HepG2 (cell line): Measurements from ENCODE around the gene EXTL1. TPM values are rescaled to one million over a fixed set of nuclear protein-coding genes. Genes with fewer than 3 reads are reported as not detected.

Source experiments
- AKAP8 ChIP-seq: sonication (generic); formaldehyde crosslinking; IDR thresholded peaks from 2 replicates; pipeline ENCODE4 v1.5.1; 2020; ENCODE audit warnings: mild to moderate bottlenecking, missing genetic modification reagents
- CC2D1A ChIP-seq: sonication (generic); formaldehyde crosslinking; IDR thresholded peaks from 2 replicates; pipeline ENCODE4 v1.8.1; 2023; ENCODE audit warnings: mild to moderate bottlenecking, missing genetic modification reagents
- ESRRA ChIP-seq: sonication (generic); formaldehyde crosslinking; IDR thresholded peaks from 2 replicates; pipeline ENCODE4 v1.5.1; 2020; ENCODE audit warnings: mild to moderate bottlenecking, low read depth, missing genetic modification reagents
- JUN ChIP-seq: sonication (generic); formaldehyde crosslinking; IDR thresholded peaks from 2 replicates; pipeline ENCODE4 v1.4.0; 2020; ENCODE audit warnings: mild to moderate bottlenecking, missing genetic modification reagents
- MTA1 ChIP-seq: sonication (generic); formaldehyde crosslinking; IDR thresholded peaks from 2 replicates; pipeline ENCODE4 v1.4.0; 2020; ENCODE audit warnings: missing genetic modification reagents, mild to moderate bottlenecking, borderline replicate concordance
- MTA3 ChIP-seq: sonication (generic); formaldehyde crosslinking; IDR thresholded peaks from 2 replicates; pipeline ENCODE4 v1.4.0; 2020; ENCODE audit warnings: missing genetic modification reagents
- NFKBIZ ChIP-seq: IDR thresholded peaks from 2 replicates; pipeline ENCODE4 v1.6.1; 2018; ENCODE audit warnings: missing genetic modification reagents, missing compliant biosample characterization
- NFYC ChIP-seq: IDR thresholded peaks from 2 replicates; pipeline ENCODE4 v1.6.1; 2016; ENCODE audit warnings: missing genetic modification reagents, missing compliant biosample characterization
- PHB2 ChIP-seq: fragments of 450-650 bp; IDR thresholded peaks from 2 replicates; pipeline ENCODE4 v1.6.1; 2018; ENCODE audit not compliant: partially characterized antibody
- SNRNP70 ChIP-seq: fragments of 200-400 bp; formaldehyde crosslinking; IDR thresholded peaks from 2 replicates; pipeline ENCODE4 v1.6.1; 2017; ENCODE audit warnings: mild to moderate bottlenecking, low read depth, low read length, moderate library complexity
- TGIF2 ChIP-seq: IDR thresholded peaks from 2 replicates; pipeline ENCODE4 v1.6.1; 2016; ENCODE audit warnings: control low read depth, missing compliant biosample characterization
- ZBTB7A ChIP-seq: sonication (generic); formaldehyde crosslinking; IDR thresholded peaks from 2 replicates; pipeline ENCODE4 v1.8.0; 2022; ENCODE audit warnings: mild to moderate bottlenecking, missing genetic modification reagents
- ZNF788 ChIP-seq: sonication (generic); formaldehyde crosslinking; IDR thresholded peaks from 2 replicates; pipeline ENCODE4 v1.5.0; 2020; ENCODE audit warnings: mild to moderate bottlenecking, missing genetic modification reagents, borderline replicate concordance
- ZNF816 ChIP-seq: sonication (generic); formaldehyde crosslinking; IDR thresholded peaks from 2 replicates; pipeline ENCODE4 v1.8.0; 2022; ENCODE audit warnings: missing genetic modification reagents, mild to moderate bottlenecking, borderline replicate concordance
- ZSCAN31 ChIP-seq: sonication (generic); formaldehyde crosslinking; IDR thresholded peaks from 2 replicates; pipeline ENCODE4 v1.5.0; 2020; ENCODE audit warnings: low read depth, mild to moderate bottlenecking, missing genetic modification reagents
- polyA plus RNA-seq, 8 experiments: library from polyadenylated mRNA; depleted of rRNA in 3 of 8; stranded (reverse) in 7 of 8; unstranded in 1 of 8; fragments of >200 nt; fragmentation: Illumina TruSeq in 4 of 8; extraction: Trizol in 4 of 8; gene quantifications; 2 replicates each; pipeline versions ENCODE4 v1.2.1 to v1.2.3, GENCODE V29; 2011 to 2016; ENCODE audit warnings: low read depth in 4 of 8, missing spikeins in 1 of 8, mixed read lengths in 1 of 8; ENCODE audit not compliant: insufficient read depth in 1 of 8
- total RNA-seq, 5 experiments: library from RNA; depleted of rRNA; stranded (reverse); fragments of >200 nt; fragmentation: Illumina TruSeq; extraction: Trizol; gene quantifications; 2 replicates each; pipeline ENCODE4 v1.2.3, GENCODE V29; 2016; ENCODE audit warnings: low read depth in 1 of 5
- TF ChIP-seq, protein P1 (sequence below): fragments of 450-650 bp; IDR thresholded peaks from 2 replicates; pipeline ENCODE4 v1.6.1; 2017; ENCODE audit warnings: mild to moderate bottlenecking
- TF ChIP-seq, protein P2 (sequence below): sonication (generic); formaldehyde crosslinking; IDR thresholded peaks from 2 replicates; pipeline ENCODE4 v1.4.0; 2020; ENCODE audit warnings: mild to moderate bottlenecking, missing genetic modification reagents
- TF ChIP-seq, protein P3 (sequence below): sonication (generic); formaldehyde crosslinking; IDR thresholded peaks from 2 replicates; pipeline ENCODE4 v1.9.0; 2022; ENCODE audit warnings: low read depth, missing genetic modification reagents
- TF ChIP-seq, protein P4 (sequence below): sonication (generic); formaldehyde crosslinking; IDR thresholded peaks from 2 replicates; pipeline ENCODE4 v1.5.1; 2020; ENCODE audit warnings: missing genetic modification reagents, mild to moderate bottlenecking, borderline replicate concordance
- TF ChIP-seq, protein P5 (sequence below): sonication (generic); formaldehyde crosslinking; IDR thresholded peaks from 2 replicates; pipeline ENCODE4 v1.5.0; 2020; ENCODE audit warnings: missing genetic modification reagents
- TF ChIP-seq, protein P6 (sequence below): sonication (generic); formaldehyde crosslinking; conservative IDR thresholded peaks from 2 replicates; pipeline ENCODE4 v1.4.0; 2020; ENCODE audit warnings: missing genetic modification reagents

Gene EXTL1
- total and polyA plus RNA-seq, 2 of the 13 experiments (the other 11 are each of a cell fraction or from before 2014, with no cell fraction given), result 0.35 to 1.0 TPM

DNA sequence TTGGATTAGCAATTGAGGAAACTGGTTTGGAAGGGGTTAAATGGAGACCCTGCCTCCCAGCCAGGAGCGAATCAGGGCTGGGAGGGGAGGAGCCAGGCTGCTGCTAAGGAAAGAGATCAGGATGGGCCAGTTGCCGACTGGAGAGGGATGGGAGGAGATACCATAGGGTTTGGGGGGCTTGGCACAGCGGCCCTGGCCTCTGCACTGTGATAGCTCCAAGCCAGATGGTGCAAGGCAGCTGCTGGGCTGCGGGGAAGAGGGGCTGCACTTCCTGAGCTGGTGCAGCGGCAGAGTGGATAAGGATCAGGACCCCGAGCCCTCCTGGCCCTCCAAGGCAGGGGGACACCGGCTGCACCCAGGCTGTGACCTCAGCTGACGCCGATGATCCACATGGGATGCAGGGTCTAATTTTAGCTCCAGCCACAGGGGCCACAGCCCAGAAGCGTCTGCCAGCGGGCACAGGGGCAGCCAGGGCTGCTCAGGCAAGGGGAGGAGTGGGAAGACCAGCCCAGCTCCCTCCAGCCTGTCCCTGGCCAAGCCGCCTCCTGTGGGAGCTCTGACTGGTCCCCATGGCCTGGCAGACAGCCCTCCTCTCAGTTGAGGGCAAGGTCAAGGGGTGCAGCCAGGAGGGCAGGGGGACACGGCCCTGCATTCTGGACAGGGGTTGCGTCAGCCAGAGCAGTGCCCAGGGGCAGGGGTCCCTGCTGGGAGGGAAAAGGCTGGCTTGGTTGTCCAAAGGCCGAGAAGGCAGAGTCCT, at the start of gene EXTL1 (continued):
- TF ChIP-seq, protein P1, sequence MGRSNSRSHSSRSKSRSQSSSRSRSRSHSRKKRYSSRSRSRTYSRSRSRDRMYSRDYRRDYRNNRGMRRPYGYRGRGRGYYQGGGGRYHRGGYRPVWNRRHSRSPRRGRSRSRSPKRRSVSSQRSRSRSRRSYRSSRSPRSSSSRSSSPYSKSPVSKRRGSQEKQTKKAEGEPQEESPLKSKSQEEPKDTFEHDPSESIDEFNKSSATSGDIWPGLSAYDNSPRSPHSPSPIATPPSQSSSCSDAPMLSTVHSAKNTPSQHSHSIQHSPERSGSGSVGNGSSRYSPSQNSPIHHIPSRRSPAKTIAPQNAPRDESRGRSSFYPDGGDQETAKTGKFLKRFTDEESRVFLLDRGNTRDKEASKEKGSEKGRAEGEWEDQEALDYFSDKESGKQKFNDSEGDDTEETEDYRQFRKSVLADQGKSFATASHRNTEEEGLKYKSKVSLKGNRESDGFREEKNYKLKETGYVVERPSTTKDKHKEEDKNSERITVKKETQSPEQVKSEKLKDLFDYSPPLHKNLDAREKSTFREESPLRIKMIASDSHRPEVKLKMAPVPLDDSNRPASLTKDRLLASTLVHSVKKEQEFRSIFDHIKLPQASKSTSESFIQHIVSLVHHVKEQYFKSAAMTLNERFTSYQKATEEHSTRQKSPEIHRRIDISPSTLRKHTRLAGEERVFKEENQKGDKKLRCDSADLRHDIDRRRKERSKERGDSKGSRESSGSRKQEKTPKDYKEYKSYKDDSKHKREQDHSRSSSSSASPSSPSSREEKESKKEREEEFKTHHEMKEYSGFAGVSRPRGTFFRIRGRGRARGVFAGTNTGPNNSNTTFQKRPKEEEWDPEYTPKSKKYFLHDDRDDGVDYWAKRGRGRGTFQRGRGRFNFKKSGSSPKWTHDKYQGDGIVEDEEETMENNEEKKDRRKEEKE, result no peak
- no peak for TF ChIP-seq PHB2
- no peak for TF ChIP-seq ZNF816 (CRISPR knock-in tag)
- TF ChIP-seq JUN, result no peak
- 0 out of 2 replicates have a peak, but pooled peaks have one; percentile 53 for TF ChIP-seq TGIF2 (CRISPR knock-in tag)
- TF ChIP-seq NFKBIZ (CRISPR knock-in tag), result no peak
- TF ChIP-seq ESRRA, result peak; percentile 81; the same call in 1 of the 2 replicates
- TF ChIP-seq, protein P2, sequence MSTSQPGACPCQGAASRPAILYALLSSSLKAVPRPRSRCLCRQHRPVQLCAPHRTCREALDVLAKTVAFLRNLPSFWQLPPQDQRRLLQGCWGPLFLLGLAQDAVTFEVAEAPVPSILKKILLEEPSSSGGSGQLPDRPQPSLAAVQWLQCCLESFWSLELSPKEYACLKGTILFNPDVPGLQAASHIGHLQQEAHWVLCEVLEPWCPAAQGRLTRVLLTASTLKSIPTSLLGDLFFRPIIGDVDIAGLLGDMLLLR (CRISPR knock-in tag), result peak; percentile 23; the same call in 1 of the 2 replicates
- 0 out of 2 replicates have a peak, but pooled peaks have one; percentile 18 for TF ChIP-seq NFYC (CRISPR knock-in tag)
- TF ChIP-seq, protein P3, sequence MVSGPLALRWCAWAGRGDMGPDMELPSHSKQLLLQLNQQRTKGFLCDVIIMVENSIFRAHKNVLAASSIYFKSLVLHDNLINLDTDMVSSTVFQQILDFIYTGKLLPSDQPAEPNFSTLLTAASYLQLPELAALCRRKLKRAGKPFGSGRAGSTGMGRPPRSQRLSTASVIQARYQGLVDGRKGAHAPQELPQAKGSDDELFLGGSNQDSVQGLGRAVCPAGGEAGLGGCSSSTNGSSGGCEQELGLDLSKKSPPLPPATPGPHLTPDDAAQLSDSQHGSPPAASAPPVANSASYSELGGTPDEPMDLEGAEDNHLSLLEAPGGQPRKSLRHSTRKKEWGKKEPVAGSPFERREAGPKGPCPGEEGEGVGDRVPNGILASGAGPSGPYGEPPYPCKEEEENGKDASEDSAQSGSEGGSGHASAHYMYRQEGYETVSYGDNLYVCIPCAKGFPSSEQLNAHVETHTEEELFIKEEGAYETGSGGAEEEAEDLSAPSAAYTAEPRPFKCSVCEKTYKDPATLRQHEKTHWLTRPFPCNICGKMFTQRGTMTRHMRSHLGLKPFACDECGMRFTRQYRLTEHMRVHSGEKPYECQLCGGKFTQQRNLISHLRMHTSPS (CRISPR knock-in tag), result peak; percentile 70; the same call in 1 of the 2 replicates
- no peak for TF ChIP-seq CC2D1A (CRISPR knock-in tag)
- TF ChIP-seq, protein P4, sequence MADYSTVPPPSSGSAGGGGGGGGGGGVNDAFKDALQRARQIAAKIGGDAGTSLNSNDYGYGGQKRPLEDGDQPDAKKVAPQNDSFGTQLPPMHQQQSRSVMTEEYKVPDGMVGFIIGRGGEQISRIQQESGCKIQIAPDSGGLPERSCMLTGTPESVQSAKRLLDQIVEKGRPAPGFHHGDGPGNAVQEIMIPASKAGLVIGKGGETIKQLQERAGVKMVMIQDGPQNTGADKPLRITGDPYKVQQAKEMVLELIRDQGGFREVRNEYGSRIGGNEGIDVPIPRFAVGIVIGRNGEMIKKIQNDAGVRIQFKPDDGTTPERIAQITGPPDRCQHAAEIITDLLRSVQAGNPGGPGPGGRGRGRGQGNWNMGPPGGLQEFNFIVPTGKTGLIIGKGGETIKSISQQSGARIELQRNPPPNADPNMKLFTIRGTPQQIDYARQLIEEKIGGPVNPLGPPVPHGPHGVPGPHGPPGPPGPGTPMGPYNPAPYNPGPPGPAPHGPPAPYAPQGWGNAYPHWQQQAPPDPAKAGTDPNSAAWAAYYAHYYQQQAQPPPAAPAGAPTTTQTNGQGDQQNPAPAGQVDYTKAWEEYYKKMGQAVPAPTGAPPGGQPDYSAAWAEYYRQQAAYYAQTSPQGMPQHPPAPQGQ, result no peak
- TF ChIP-seq MTA1 (CRISPR knock-in tag), result peak; percentile 30; the same call in 1 of the 2 replicates
- peak; percentile 97 for TF ChIP-seq ZBTB7A (CRISPR knock-in tag)
- peak; percentile 52; the same call in 1 of the 2 replicates for TF ChIP-seq ZSCAN31
- TF ChIP-seq, protein P5, sequence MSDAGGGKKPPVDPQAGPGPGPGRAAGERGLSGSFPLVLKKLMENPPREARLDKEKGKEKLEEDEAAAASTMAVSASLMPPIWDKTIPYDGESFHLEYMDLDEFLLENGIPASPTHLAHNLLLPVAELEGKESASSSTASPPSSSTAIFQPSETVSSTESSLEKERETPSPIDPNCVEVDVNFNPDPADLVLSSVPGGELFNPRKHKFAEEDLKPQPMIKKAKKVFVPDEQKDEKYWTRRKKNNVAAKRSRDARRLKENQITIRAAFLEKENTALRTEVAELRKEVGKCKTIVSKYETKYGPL (CRISPR knock-in tag), result no peak
- TF ChIP-seq, protein P6, sequence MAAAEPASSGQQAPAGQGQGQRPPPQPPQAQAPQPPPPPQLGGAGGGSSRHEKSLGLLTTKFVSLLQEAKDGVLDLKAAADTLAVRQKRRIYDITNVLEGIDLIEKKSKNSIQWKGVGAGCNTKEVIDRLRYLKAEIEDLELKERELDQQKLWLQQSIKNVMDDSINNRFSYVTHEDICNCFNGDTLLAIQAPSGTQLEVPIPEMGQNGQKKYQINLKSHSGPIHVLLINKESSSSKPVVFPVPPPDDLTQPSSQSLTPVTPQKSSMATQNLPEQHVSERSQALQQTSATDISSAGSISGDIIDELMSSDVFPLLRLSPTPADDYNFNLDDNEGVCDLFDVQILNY (CRISPR knock-in tag), result no peak
- TF ChIP-seq ZNF788 (CRISPR knock-in tag), result peak; percentile 43; the same call in 1 of the 2 replicates
- no peak for TF ChIP-seq MTA3
- no peak for TF ChIP-seq AKAP8 (CRISPR knock-in tag)
- TF ChIP-seq SNRNP70, result no peak
